Stimulated activated CD8-positive, alpha-beta memory T cell treated with anti-CD3 and anti-CD28 coated beads, Interleukin-7, amount 100 ng/mL, for 1 hour (primary cell): Measurements from ENCODE around the gene EXD3.
"Not testable (repeated sequence)": the region's sequence is repeated elsewhere in the genome, so short reads cannot be mapped to it uniquely, and the experiment has no call there.

Experiments used
- DNase-seq, 2 donors: peaks; one replicate each; pipeline ENCODE4 v3.0.0-alpha.2; 2020; ENCODE audit warnings: low read depth in 2 of 2

The EXD3 gene

DNA sequence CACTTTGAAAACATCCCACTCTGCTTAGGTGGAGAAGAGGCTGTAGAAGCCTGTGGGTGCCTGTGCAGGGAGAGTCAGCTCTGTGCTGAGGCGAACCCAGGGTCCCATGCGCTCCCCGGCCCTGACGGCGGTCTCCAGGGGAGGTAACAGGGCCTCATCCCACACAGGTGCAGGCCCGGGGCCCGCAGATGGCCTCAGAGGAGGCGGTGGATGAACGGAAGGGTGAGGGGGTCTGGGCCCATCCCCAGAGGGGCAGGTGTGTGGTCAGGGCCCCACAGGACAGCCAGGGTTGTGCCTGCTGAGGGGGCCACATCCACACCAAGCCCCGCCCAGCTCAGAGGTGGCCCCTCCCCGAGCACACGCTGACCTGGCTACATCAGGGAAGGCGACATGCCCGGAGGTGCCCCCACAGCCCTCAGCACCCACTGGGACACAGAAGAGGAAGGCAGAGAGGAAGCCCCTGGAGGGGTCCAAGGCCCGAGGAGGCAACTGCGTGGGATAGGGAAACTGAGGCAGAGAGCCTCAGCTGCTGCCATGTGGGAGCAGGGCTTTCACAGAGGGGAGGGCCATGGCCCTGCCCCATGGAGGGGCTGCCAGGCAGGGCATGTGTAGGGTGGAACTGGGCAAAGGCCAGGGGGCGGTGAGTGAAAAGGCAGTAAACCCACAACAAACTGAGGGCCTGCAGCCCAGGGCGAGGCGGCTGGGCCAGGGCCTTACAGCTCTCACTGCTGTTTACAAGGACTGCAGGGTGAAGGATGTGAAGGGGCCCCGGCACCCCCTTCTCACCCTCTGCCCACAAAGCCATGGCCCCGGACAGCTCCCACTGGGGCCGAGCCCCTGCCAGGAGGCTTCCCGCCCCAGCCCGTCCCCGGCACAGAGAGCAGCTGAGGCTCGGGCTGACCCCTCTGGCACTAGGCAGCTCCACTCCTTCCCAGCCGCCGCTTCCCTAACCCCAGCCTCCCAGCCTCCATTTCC lies 29.5 kb downstream of the EXD3 start:
- no peak for DNase-seq

- DNase-seq, result no peak
Observed at GRCh38 chr9:137392232-137393007, 30.5 kb downstream of the EXD3 start.

GRCh38 chr9:137391411-137391754 lies 31.6 kb downstream of the EXD3 start:
- DNase-seq, result no peak

DNA sequence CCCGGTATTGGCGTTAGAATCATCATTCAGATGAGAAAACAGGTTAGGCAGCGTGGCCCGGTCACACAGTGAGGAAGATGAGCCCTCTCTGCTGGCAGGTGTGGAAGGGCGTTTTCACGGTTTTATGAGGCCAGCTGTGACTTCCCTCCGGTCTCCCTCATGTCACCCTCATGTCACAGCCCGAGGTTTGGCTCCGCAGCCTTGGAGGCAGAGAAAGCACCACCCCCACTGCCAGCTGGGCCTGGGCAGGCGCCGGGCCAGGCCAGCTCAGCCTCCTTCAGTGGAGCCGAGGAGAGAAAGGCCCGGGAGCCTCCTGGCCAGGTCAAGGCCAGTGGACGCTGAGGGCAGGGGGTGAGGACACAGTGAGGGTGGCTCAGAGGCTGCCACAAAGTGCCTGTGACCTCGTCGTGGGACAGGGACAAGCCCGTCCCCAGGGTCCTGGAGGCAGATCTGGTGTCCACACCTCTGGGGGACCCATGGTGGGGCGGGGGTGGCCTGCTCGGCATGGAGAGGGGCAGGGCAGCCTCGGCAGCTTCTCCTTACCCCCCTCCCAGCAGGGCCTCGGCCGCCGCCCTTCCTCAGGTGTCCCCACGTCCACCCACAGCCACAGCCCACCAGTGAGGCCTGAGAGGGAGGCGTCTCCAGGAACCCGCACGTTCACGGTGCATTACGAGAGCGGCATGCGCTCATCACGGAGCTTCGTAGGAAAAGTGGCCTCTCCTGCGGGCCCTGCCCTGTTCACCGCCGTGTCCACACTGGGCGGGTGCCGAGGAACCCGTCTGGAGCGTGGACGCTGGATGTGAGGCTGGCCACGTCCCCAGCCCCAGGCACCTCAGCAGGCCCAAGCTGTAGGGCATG lies 32.2 kb downstream of the EXD3 start:
- DNase-seq, result no peak

- no peak for DNase-seq
Observed at GRCh38 chr9:137389428-137389746, 33.6 kb downstream of the EXD3 start.

- DNase-seq, result no peak
Observed at GRCh38 chr9:137388589-137389427, 34.2 kb downstream of the EXD3 start.

- no peak for DNase-seq
Observed at GRCh38 chr9:137387891-137388560, 34.9 kb downstream of the EXD3 start.

DNA sequence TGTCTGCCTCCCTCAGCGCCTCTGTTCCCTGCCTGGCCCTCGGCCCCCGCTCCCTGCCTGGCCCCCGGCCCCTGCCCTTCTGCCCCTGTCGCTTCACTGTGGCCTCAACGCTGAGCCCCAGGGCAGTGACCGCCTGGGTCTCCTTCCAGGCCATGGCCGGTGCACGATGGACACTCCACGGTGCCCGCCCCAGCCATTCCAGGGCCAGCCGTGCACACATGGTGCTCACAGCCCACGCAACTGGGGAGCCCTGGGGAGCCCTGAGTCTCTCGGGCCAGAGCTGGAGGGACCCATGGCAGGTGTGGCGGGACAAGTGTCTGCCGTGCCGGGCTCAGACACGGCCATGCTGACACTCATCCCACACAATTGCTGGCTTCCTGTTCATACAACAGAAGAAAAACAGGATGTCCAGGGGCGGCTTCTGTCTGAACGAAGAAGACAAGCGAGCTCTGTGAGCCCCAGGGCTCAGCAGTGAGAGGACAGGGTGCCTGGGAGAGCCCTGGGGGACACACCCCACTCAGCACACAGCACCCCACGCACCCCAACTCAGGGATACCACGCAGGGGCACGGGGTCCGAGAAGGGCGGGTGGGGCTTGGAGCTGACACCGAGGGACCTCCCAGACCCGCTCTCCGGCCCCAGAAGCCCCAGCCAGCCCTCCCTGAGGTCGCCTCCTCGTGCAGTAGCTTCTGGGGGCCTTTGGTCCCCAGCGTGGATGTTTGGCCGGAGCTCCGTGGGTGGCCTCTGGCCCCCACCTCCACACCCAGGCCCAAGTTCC lies 35.7 kb downstream of the EXD3 start:
- DNase-seq, result no peak

DNA sequence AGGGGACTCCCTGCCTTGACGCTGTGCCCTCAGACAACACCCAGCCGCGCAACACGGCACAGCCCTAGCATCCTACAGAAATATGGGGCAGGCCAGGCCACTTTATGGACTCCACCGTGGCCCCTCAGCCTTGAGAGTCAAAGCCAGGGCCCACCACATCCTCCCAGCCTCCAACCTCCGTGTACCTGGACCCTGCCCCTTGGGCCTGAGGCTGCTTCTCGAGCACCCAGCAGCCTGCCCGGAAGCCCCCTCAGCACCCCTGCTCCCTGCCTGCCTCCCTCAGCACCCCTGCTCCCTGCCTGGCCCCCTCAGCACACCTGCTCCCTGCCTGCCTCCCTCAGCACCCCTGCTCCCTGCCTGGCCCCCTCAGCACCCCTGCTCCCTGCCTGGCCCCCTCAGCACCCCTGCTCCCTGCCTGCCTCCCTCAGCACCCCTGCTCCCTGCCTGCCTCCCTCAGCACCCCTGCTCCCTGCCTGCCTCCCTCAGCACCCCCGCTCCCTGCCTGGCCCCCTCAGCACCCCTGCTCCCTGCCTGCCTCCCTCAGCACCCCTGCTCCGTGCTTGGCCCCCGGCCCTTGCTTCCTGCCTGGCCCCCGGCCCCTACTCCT lies 36.4 kb downstream of the EXD3 start:
- not testable (repeated sequence) for DNase-seq

DNA sequence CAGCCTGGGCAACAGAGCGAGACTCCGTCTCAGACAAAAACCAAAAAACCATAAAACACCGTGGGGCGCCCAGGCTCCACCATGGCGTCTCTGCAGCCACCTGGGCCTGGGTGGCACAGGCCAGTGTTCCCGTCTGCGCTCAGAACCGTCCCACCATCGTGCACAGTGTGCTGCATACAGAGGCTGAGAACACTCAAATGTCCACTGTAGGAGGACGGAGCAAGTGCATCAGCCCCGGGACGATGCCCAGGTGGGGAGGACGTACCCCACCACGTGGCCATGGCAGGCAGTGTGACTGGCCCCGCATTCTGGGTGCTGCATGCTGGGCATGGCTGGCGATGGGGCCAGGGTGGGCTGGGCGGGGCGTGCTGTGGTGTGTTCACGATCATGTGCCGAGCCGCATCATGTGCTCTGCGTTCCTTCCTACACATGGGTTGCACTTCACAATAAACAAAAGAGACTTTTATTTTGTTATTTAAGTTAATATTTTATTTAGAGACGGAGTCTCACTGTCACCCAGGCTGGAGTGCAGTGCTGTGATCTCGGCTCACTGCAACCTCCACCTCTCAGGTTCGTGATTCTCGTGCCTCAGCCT lies 37.8 kb downstream of the EXD3 start:
- no peak for DNase-seq

- DNase-seq, result no peak
Observed at GRCh38 chr9:137383784-137384756, 38.9 kb downstream of the EXD3 start.

GRCh38 chr9:137383081-137383783 lies 39.7 kb downstream of the EXD3 start:
- no peak for DNase-seq

GRCh38 chr9:137382444-137383080 lies 40.4 kb downstream of the EXD3 start:
- no peak for DNase-seq

- no peak for DNase-seq
Observed at GRCh38 chr9:137381501-137382443, 41.2 kb downstream of the EXD3 start.

GRCh38 chr9:137380606-137381005 lies 42.4 kb downstream of the EXD3 start:
- DNase-seq, result no peak

DNA sequence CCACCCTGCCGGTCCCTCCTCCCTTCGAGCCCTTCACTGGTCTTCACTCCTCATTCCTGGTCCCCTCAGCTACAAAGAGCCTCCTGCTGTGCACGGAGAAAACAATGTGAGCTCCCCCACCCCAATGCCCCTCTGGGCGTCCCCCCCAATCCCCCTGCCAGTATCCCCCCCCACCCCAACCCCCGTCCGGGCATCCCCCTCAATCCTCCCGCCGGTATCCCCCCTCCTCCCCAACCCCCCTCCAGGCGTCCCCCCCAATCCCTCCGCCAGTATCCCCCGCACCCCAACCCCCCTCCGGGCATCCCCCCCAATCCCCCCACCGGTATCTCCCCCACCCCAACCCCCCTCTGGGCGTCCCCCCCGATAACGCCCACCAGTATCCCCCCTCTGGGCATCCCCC lies 42.8 kb downstream of the EXD3 start:
- no peak for DNase-seq
